ENCODE measurements around the gene WDR74. TPM values are rescaled to one million over a fixed set of nuclear protein-coding genes. Genes with fewer than 3 reads are reported as not detected.

Gene WDR74
- total and polyA plus RNA-seq, 9 of the 15 experiments (the other 6 are each of a cell fraction or from before 2014, with no cell fraction given), result 32.7 to 210 (median 114) TPM

DNA sequence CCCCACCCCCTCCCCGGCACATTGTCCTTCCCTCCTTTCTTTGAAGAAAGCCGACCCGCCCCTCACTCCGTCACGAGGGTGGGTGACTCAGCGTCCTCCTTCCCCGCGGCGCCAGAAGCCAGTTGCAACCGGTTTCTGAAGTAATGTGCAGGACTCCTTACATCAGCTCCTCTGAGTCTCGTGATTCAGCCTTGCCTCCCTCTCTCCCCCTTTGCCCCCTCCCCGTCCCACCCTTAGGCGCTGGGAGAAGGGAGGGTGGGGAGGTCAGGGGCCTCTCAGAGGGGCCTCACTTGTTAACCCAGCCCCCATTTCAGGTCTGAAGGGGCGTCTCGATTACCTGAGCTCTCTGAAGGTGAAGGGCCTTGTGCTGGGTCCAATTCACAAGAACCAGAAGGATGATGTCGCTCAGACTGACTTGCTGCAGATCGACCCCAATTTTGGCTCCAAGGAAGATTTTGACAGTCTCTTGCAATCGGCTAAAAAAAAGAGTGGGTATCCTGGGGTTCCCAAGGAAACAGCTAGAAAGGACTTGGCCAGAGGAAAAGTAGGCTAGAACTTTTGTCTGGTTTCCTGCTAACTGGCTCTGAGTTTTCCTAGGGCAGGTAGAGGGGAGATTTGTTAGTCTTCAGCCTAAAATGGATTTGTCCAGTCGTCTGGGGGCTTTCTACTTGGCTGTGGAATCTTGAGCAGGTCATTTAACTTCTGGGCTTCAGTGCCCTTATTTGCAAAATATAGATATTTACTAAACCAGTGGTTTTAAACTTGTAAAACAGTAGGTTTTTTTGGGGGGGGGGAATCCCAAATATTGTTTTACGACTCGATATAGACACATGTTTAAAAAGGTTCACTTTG, 42.4 kb upstream of the WDR74 start (continued):
- TF ChIP-seq TCFL5 (CRISPR knock-in tag; conservative IDR thresholded peaks at IDR 0.05) (no peak), SOX6 (IDR thresholded peaks at IDR 0.05) (peak; percentile 66; the same call in 1 of the 2 replicates), TAL1 (IDR thresholded peaks at IDR 0.05) (no peak), ZFPM2 (CRISPR knock-in tag; IDR thresholded peaks at IDR 0.05) (no peak), RBM39 (optimal IDR thresholded peaks at IDR 0.05; ENCODE audit: low read depth, low read length) (peak; percentile 89), ZNF134 (CRISPR knock-in tag; conservative IDR thresholded peaks at IDR 0.05) (no peak), TEAD1 (CRISPR knock-in tag; IDR thresholded peaks at IDR 0.05) (peak in 1 of 2 experiments; percentile 9; a peak in 2 of 4 replicates), NCOA4 (IDR thresholded peaks at IDR 0.05; ENCODE audit: partially characterized antibody) (no peak), YBX1 (IDR thresholded peaks at IDR 0.05) (no peak), SRSF3 (IDR thresholded peaks at IDR 0.05; ENCODE audit: insufficient read depth, low read length) (no peak), KLF16 (IDR thresholded peaks at IDR 0.05) (peak; percentile 96), POLR3G (IDR thresholded peaks at IDR 0.05; ENCODE audit: extremely low read depth, insufficient read length, insufficient replicate concordance) (no peak), HLTF (IDR thresholded peaks at IDR 0.05) (no peak), LEF1 (IDR thresholded peaks at IDR 0.05) (peak; percentile 90), RHOXF2B (CRISPR knock-in tag; conservative IDR thresholded peaks at IDR 0.05) (no peak), ZNF699 (CRISPR knock-in tag; IDR thresholded peaks at IDR 0.05; ENCODE audit: insufficient replicate concordance) (no peak), NR4A1 (CRISPR knock-in tag; IDR thresholded peaks at IDR 0.05) (no peak), NR4A1 (tag; IDR thresholded peaks at IDR 0.05) (no peak), NFRKB (IDR thresholded peaks at IDR 0.05; ENCODE audit: low read depth) (peak; percentile 94), ARID1B (IDR thresholded peaks at IDR 0.05) (peak; percentile 35; the same call in 1 of the 2 replicates), DMBX1 (CRISPR knock-in tag; IDR thresholded peaks at IDR 0.05; ENCODE audit: borderline replicate concordance) (no peak), U2AF1 (optimal IDR thresholded peaks at IDR 0.05; ENCODE audit: low read depth, low read length) (no peak), CREB1 (IDR thresholded peaks at IDR 0.05) (no peak), CREB1 (CRISPR knock-in tag; IDR thresholded peaks at IDR 0.05) (no peak)
- TF ChIP-seq, protein P1, sequence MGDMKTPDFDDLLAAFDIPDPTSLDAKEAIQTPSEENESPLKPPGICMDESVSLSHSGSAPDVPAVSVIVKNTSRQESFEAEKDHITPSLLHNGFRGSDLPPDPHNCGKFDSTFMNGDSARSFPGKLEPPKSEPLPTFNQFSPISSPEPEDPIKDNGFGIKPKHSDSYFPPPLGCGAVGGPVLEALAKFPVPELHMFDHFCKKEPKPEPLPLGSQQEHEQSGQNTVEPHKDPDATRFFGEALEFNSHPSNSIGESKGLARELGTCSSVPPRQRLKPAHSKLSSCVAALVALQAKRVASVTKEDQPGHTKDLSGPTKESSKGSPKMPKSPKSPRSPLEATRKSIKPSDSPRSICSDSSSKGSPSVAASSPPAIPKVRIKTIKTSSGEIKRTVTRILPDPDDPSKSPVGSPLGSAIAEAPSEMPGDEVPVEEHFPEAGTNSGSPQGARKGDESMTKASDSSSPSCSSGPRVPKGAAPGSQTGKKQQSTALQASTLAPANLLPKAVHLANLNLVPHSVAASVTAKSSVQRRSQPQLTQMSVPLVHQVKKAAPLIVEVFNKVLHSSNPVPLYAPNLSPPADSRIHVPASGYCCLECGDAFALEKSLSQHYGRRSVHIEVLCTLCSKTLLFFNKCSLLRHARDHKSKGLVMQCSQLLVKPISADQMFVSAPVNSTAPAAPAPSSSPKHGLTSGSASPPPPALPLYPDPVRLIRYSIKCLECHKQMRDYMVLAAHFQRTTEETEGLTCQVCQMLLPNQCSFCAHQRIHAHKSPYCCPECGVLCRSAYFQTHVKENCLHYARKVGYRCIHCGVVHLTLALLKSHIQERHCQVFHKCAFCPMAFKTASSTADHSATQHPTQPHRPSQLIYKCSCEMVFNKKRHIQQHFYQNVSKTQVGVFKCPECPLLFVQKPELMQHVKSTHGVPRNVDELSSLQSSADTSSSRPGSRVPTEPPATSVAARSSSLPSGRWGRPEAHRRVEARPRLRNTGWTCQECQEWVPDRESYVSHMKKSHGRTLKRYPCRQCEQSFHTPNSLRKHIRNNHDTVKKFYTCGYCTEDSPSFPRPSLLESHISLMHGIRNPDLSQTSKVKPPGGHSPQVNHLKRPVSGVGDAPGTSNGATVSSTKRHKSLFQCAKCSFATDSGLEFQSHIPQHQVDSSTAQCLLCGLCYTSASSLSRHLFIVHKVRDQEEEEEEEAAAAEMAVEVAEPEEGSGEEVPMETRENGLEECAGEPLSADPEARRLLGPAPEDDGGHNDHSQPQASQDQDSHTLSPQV (IDR thresholded peaks at IDR 0.05), result no peak

Data from K562 (cell line).